Common myeloid progenitor, CD34-positive (primary cell): Measurements from ENCODE around the gene RPL26.

ENCODE experiments used
- CTCF ChIA-PET: fragments of 350-600 bp; sonication (Branson Sonifier 250); formaldehyde crosslinking; loops from one replicate; lab custom pipeline; 2021; ENCODE audit warnings: antibody characterized with exemption; lab: Charles Lee
- POLR2A ChIA-PET: fragments of 350-600 bp; sonication (Branson Sonifier 250); formaldehyde crosslinking; loops from one replicate; lab custom pipeline; 2021; ENCODE audit warnings: antibody characterized with exemption; lab: Charles Lee
- DNase-seq, 3 donors: peaks; one replicate each; pipeline versions ENCODE4 v3.0.0 to v3.0.0-alpha.2; 2013
- H3K27ac ChIP-seq, 2 experiments: 1 replicate in 1 of 2; 2 replicates in 1 of 2; pipeline ENCODE4 v1.7.0; 2013; ENCODE audit warnings: inconsistent platforms in 2 of 2, low read length in 2 of 2, mild to moderate bottlenecking in 2 of 2, low read depth in 1 of 2, moderate library complexity in 1 of 2; ENCODE audit not compliant: severe bottlenecking in 2 of 2, insufficient read depth in 1 of 2, poor library complexity in 1 of 2
- H3K27me3 ChIP-seq, 5 experiments: replicated peaks in 2 of 5; 1 replicate in 3 of 5; 2 replicates in 2 of 5; pipeline versions ENCODE4 v1.6.1 to v1.7.0; 2013; ENCODE audit warnings: low read length in 4 of 5, mild to moderate bottlenecking in 2 of 5, moderate library complexity in 2 of 5, inconsistent platforms in 1 of 5; ENCODE audit not compliant: insufficient read depth in 5 of 5, control insufficient read depth in 4 of 5
- H3K36me3 ChIP-seq, 4 experiments: 1 replicate in 2 of 4; 2 replicates in 2 of 4; pipeline versions ENCODE4 v1.6.1 to v1.7.0; 2013; ENCODE audit warnings: low read length in 3 of 4, control low read depth in 1 of 4, mild to moderate bottlenecking in 1 of 4; ENCODE audit not compliant: control insufficient read depth in 4 of 4, insufficient read depth in 4 of 4
- H3K4me1 ChIP-seq, 4 experiments: 1 replicate in 3 of 4; 2 replicates in 1 of 4; pipeline versions ENCODE4 v1.6.1 to v1.7.1; 2013; ENCODE audit warnings: low read length in 3 of 4, mild to moderate bottlenecking in 3 of 4, control low read depth in 1 of 4, inconsistent platforms in 1 of 4, moderate library complexity in 1 of 4; ENCODE audit not compliant: control insufficient read depth in 4 of 4, insufficient read depth in 4 of 4; ENCODE audit errors: control extremely low read depth in 1 of 4
- H3K4me3 ChIP-seq, 7 experiments: 1 replicate in 4 of 7; 2 replicates in 3 of 7; pipeline versions ENCODE4 v1.5.1 to v1.7.0; 2013; ENCODE audit warnings: mild to moderate bottlenecking in 7 of 7, low read length in 6 of 7, moderate library complexity in 6 of 7, inconsistent platforms in 2 of 7, low read depth in 2 of 7, control low read depth in 1 of 7; ENCODE audit not compliant: insufficient read depth in 4 of 7, control insufficient read depth in 1 of 7; ENCODE audit errors: extremely low read depth in 1 of 7
- H3K9me3 ChIP-seq, 5 experiments: 1 replicate in 4 of 5; 2 replicates in 1 of 5; pipeline versions ENCODE4 v1.6.1 to v1.7.1; 2013; ENCODE audit warnings: low read length in 4 of 5, mild to moderate bottlenecking in 2 of 5, inconsistent platforms in 1 of 5, low read depth in 1 of 5, moderate library complexity in 1 of 5; ENCODE audit not compliant: control insufficient read depth in 4 of 5, insufficient read depth in 2 of 5; ENCODE audit errors: control extremely low read depth in 1 of 5
- WGBS: methylation state at CpG from one replicate; pipeline ENCODE4 v1.1.5; 2013; ENCODE audit not compliant: insufficient coverage; 5-methylcytosine and 5-hydroxymethylcytosine counted together

RPL26 gene

DNA sequence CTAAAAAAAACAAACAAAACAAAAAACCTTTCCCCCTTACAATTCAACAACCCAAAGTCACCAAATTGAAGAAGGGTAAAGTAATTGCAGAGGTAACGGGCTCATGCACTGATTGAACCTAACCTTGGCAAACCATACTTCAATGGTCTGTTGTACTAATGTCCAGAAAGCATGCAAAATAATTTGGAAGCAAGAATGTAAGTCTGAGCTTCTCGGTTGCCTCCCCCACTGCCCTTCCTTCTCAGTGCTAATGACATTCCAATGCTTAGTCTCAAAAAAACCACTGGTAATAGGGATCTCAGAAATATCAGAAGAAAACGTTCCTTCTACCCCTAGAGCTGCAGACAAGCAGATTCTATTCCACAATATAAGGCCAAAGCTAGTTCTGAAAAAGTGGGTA is 22.2 kb downstream of the RPL26 start:
- H3K4me3 ChIP-seq = peak overlapping the region in 1 of 7 experiments; percentile 50
- no peaks in the 10 kb centered on the region for H3K9me3 ChIP-seq
- no peak for DNase-seq
- H3K27ac ChIP-seq = peak overlapping the region in 1 of 2 experiments; percentile 37
- H3K27me3 ChIP-seq = no peaks in the 10 kb centered on the region
- peaks cover 0 to 7% (median 2%) of the 10 kb centered on the region in 4 experiments for H3K36me3 ChIP-seq
- ChIA-PET POLR2A (interaction anchor here (0.8 to 1.8 kb wide), 2 partner anchors 16 to 34 kb away, joined by 3 to 6 read pairs; partner anchors contain the start of gene KRABD2), CTCF (interaction anchor here (0.9 to 3.9 kb wide), 11 partner anchors 9 to 242 kb away, joined by 3 to 18 read pairs (median 3); partner anchors contain the start of genes KRABD2 and ODF4)
- peaks cover 8 to 37% (median 32%) of the 10 kb centered on the region in 4 experiments for H3K4me1 ChIP-seq
- WGBS = 63% methylated on average over 2 of the region's 3 CpGs

DNA sequence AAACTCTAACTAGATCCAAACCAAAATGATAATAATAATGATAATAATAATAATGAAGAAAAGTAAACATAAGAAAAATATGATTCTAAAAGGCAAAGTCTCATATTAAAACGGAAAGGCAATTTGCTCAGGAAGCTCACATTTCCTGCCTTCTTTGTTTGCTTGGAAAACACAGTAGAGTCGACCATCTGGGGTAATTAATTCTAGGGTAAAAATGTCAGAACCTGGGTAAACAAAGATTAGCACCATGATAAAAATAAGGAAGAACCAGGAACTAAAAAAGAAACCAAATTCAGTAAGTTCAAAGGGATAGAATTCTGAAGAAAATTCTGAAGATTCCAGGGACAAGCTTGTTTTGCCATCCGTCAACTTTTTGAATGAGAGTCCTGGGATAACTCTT is 22.7 kb downstream of the RPL26 start:
- Histone ChIP-seq H3K36me3 (peaks cover 0 to 3% (median 1%) of the 10 kb centered on the region in 4 experiments), H3K9me3 (no peaks in the 10 kb centered on the region), H3K4me3 (peak overlapping the region in 3 of 7 experiments; percentile 13 to 50 (median 38)), H3K4me1 (peaks cover 8 to 37% (median 32%) of the 10 kb centered on the region in 4 experiments), H3K27ac (peak overlapping the region in 1 of 2 experiments; percentile 37), H3K27me3 (no peaks in the 10 kb centered on the region)
- DNase-seq = no peak
- POLR2A ChIA-PET = interaction anchor here (0.8 to 1.8 kb wide), 2 partner anchors 16 to 34 kb away, joined by 3 to 6 read pairs; partner anchors contain the start of gene KRABD2
- WGBS = 0% methylated on average over 1 of the region's 3 CpGs
- CTCF ChIA-PET = interaction anchor here (0.9 to 3.9 kb wide), 10 partner anchors 10 to 114 kb away, joined by 3 to 18 read pairs (median 3); partner anchors contain the start of gene ODF4

DNA sequence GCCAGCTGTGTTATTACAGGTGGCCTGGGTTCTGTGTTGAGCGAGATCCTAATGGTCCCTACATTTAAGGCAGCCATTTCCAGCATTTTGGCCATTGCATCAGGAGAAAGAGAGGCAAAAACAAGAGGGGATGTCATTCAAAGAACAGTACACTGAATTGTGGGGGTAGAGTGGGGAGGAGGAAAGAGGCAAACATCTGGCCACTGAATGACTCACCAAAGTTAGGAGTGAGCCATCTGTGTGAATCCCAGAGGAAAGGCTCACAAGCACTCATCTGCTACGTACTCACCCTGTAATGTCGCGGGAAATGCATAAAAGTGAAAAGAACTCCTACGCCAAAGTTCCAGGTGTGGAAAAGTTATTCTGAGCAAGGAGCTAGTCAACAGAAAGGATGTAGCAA is 23.2 kb downstream of the RPL26 start:
- peak overlapping the region in 1 of 2 experiments; percentile 37 for H3K27ac ChIP-seq
- H3K27me3 ChIP-seq = no peaks in the 10 kb centered on the region
- H3K9me3 ChIP-seq = no peaks in the 10 kb centered on the region
- peak in 2 of 3 donors; percentile 57 to 70 for DNase-seq
- H3K4me1 ChIP-seq = peaks cover 8 to 37% (median 32%) of the 10 kb centered on the region in 4 experiments
- CTCF ChIA-PET = interaction anchor here (1.1 to 3.9 kb wide), 4 partner anchors 10 to 113 kb away, joined by 3 to 18 read pairs (median 3); no protein-coding TSS in a partner anchor
- peak overlapping the region in 4 of 7 experiments; percentile 2 to 50 (median 26) for H3K4me3 ChIP-seq
- WGBS = no CpG with 5 or more reads among the region's 5 CpGs
- peaks cover 0 to 2% (median 0%) of the 10 kb centered on the region in 4 experiments for H3K36me3 ChIP-seq
- POLR2A ChIA-PET = interaction anchor here (0.8 to 1.8 kb wide), 2 partner anchors 17 to 33 kb away, joined by 3 to 6 read pairs; partner anchors contain the start of gene KRABD2

- no peak for DNase-seq
- Histone ChIP-seq H3K4me3 (no peak overlapping the region), H3K9me3 (no peaks in the 10 kb centered on the region), H3K27ac (no peak overlapping the region), H3K4me1 (peaks cover 10 to 47% (median 35%) of the 10 kb centered on the region in 4 experiments), H3K36me3 (no peaks in the 10 kb centered on the region), H3K27me3 (no peaks in the 10 kb centered on the region)
- ChIA-PET CTCF (interaction anchor here (0.8 to 1.0 kb wide), 3 partner anchors 20 to 51 kb away, joined by 3 to 4 read pairs (median 3); no protein-coding TSS in a partner anchor), POLR2A (no interaction called here)
- WGBS = 96% methylated on average over 3 of the region's 3 CpGs
These were observed 25.1 kb downstream of the RPL26 start for GRCh38 chr17:8357910-8358309.

GRCh38 chr17:8354236-8354635 is 28.8 kb downstream of the RPL26 start:
- WGBS = 75% methylated on average over 2 of the region's 8 CpGs
- CTCF ChIA-PET = no interaction called here

DNA sequence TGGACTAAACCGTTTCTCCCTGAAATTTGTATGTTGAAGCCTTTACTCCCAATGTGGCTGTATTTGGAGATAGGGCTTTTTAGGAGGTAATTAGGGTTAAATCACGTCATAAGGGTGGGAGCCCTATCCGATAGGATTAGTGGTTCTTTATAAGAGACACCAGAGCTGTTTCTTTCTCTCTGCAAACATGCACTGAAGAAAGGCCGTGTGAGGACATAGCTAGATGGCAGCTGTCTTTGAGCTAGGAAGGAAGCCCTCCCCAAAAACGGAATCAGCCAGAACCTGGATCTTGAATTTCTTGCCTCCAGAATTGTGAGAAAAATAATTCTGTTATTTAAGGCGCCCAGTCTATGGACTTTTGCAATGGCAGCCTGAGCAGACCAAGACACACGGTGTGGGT is 29.3 kb downstream of the RPL26 start:
- no peaks in the 10 kb centered on the region for H3K27me3 ChIP-seq
- H3K9me3 ChIP-seq = no peaks in the 10 kb centered on the region
- CTCF ChIA-PET = no interaction called here
- peak overlapping the region in 1 of 2 experiments; percentile 17 for H3K27ac ChIP-seq
- H3K4me1 ChIP-seq = peaks cover 0 to 11% (median 5%) of the 10 kb centered on the region in 4 experiments
- peak overlapping the region in 1 of 7 experiments; percentile 23 for H3K4me3 ChIP-seq
- no peaks in the 10 kb centered on the region for H3K36me3 ChIP-seq
- POLR2A ChIA-PET = no interaction called here
- no peak for DNase-seq
- 72% methylated on average over 3 of the region's 7 CpGs for WGBS

More at GRCh38 chr17:8354236-8354635, 28.8 kb downstream of the RPL26 start:
- peak overlapping the region in 1 of 7 experiments; percentile 23 for H3K4me3 ChIP-seq
- H3K27me3 ChIP-seq = no peaks in the 10 kb centered on the region
- no peaks in the 10 kb centered on the region for H3K9me3 ChIP-seq
- no peak for DNase-seq
- POLR2A ChIA-PET = interaction anchor here (0.6 kb wide), 1 partner anchor 147 kb away, joined by 4 read pairs; no protein-coding TSS in a partner anchor
- H3K27ac ChIP-seq = peak overlapping the region in 1 of 2 experiments; percentile 17
- peaks cover 0 to 16% (median 9%) of the 10 kb centered on the region in 4 experiments for H3K4me1 ChIP-seq
- H3K36me3 ChIP-seq = no peaks in the 10 kb centered on the region

DNA sequence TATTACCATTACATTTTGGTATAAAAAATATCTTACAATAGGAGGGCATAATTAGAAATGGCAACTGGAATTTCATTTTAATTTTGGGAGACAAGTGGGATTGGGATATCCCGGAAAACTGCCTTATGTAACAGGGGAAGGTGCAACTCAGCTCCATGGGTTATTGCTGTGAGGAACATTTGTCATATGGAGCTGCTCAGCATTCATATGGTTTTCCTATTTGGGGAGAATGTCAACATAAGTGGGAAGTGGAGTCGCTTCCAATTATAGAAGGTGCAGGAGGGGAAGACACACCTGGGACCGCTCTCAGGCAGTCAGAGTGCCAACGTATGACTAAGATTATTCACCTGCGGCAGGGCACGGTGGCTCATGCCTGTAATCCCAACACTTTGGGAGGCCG is 32.7 kb downstream of the RPL26 start:
- H3K4me3 ChIP-seq = no peak overlapping the region
- DNase-seq = no peak
- no peaks in the 10 kb centered on the region for H3K36me3 ChIP-seq
- WGBS = 95% methylated on average over 7 of the region's 7 CpGs
- peaks cover 0 to 2% (median 0%) of the 10 kb centered on the region in 5 experiments for H3K27me3 ChIP-seq
- no peak overlapping the region for H3K27ac ChIP-seq
- peaks cover 2 to 12% (median 6%) of the 10 kb centered on the region in 4 experiments for H3K4me1 ChIP-seq
- no peaks in the 10 kb centered on the region for H3K9me3 ChIP-seq
- POLR2A ChIA-PET = interaction anchor here (0.5 kb wide), 1 partner anchor 103 kb away, joined by 3 read pairs; no protein-coding TSS in a partner anchor
- CTCF ChIA-PET = interaction anchor here (0.9 to 1.0 kb wide), 3 partner anchors 12 to 49 kb away, joined by 3 read pairs; partner anchors contain the start of gene KRABD2
